Sigmoid colon (tissue), 4 donors: ENCODE measurements around the gene AP3B1.

Experiments
- EP300 ChIP-seq, 4 donors: sonication (generic); formaldehyde crosslinking; IDR thresholded peaks; one replicate each; pipeline ENCODE4 v1.6.1; 2017; ENCODE audit warnings: antibody characterized with exemption in 4 of 4
- POLR2AphosphoS5 ChIP-seq, 4 donors: sonication (generic); formaldehyde crosslinking; IDR thresholded peaks; one replicate each; pipeline ENCODE4 v1.6.1; 2017; ENCODE audit warnings: antibody characterized with exemption in 4 of 4
- TF ChIP-seq, protein P1 (sequence below), 4 experiments: fragments of 450-650 bp in 3 of 4; fragments of 200-600 bp in 1 of 4; IDR thresholded peaks; one replicate each; pipeline ENCODE4 v1.5.1; 2016 to 2019; ENCODE audit warnings: antibody characterized with exemption in 4 of 4, mild to moderate bottlenecking in 3 of 4, moderate library complexity in 2 of 4

GRCh38 chr5:78001197-78001596, 293.3 kb downstream of the AP3B1 start:
- TF ChIP-seq, protein P1, sequence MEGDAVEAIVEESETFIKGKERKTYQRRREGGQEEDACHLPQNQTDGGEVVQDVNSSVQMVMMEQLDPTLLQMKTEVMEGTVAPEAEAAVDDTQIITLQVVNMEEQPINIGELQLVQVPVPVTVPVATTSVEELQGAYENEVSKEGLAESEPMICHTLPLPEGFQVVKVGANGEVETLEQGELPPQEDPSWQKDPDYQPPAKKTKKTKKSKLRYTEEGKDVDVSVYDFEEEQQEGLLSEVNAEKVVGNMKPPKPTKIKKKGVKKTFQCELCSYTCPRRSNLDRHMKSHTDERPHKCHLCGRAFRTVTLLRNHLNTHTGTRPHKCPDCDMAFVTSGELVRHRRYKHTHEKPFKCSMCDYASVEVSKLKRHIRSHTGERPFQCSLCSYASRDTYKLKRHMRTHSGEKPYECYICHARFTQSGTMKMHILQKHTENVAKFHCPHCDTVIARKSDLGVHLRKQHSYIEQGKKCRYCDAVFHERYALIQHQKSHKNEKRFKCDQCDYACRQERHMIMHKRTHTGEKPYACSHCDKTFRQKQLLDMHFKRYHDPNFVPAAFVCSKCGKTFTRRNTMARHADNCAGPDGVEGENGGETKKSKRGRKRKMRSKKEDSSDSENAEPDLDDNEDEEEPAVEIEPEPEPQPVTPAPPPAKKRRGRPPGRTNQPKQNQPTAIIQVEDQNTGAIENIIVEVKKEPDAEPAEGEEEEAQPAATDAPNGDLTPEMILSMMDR (IDR thresholded peaks at IDR 0.05) = no peak
- TF ChIP-seq EP300 (IDR thresholded peaks at IDR 0.05) (no peak), POLR2AphosphoS5 (IDR thresholded peaks at IDR 0.05) (no peak)
